ENCODE measurements around the gene SLC4A11.

SLC4A11 gene

DNA sequence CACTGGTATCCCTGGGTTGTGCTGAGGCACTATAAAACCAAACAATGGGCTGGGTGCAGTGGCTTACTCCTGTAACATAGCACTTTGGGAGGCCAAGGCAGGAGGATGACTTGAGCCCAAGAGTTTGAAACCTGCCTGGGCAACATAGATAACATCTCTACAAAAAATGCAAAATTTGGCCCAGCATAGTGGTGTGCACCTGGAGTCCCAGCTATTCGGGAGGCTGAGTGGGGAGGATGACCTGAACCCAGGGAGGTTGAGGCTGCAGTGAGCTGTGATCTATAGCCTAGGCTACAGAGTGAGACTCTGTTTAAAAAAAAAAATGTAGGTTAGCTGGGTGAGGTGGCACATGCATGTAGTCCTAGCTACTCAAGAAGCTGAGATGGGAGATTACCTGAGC, 7.7 kb upstream of the SLC4A11 start:
- DNase-seq (ENCODE audit: low read depth in 1 of 2, low spot score in 1 of 2) = no peak

GRCh38 chr20:3245711-3246110, 6.7 kb upstream of the SLC4A11 start:
- no peak for DNase-seq (ENCODE audit: low read depth in 1 of 2, low spot score in 1 of 2)

DNA sequence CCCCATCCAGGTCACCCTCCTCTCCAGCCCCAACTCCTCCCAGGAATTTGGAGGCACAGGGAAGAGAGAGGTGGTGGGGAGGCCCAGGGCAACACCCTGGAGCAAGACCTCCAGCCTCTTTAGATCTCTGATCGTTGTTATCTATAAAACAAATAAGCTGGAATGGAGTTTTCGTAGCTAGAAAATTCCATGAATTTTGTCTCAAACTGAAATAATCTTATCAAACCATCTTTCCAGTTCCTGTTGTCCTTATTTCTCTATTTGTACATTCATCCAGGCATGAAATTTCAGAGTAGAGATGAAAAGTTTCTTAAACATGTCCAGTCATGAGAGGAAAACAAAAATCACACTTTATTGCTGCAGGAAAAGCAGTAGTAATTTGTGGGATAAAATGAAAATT, 6.2 kb upstream of the SLC4A11 start:
- DNase-seq (ENCODE audit: low read depth in 1 of 2, low spot score in 1 of 2) = no peak

DNA sequence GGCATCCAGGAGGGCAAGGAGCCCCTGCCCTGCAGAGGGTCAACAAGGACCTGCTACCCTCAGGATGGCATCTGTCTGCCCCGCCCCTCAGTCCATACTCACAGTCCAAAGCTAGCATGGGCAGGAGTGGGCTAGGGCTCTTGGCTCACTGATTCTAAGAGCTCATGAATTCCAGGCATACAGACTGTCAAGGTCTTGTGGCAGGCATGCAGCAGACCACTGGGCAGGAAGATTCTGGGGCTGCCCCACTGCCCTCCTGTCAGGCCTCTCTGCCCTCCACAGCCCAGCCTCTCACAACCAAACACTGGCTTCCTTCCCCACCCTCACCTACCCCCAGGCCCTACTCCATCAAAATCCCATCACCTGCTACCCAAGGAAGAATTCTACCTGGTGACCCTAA, 5.6 kb upstream of the SLC4A11 start:
- DNase-seq (ENCODE audit: low read depth in 1 of 2, low spot score in 1 of 2) = no peak

GRCh38 chr20:3243718-3244358, 4.8 kb upstream of the SLC4A11 start:
- no peak for DNase-seq (ENCODE audit: low read depth in 1 of 2, low spot score in 1 of 2)

GRCh38 chr20:3242172-3242692, 3.2 kb upstream of the SLC4A11 start:
- DNase-seq (ENCODE audit: low read depth in 1 of 2, low spot score in 1 of 2) = no peak

GRCh38 chr20:3240776-3241363, 1.9 kb upstream of the SLC4A11 start:
- DNase-seq (ENCODE audit: low read depth in 1 of 2, low spot score in 1 of 2) = no peak

DNA sequence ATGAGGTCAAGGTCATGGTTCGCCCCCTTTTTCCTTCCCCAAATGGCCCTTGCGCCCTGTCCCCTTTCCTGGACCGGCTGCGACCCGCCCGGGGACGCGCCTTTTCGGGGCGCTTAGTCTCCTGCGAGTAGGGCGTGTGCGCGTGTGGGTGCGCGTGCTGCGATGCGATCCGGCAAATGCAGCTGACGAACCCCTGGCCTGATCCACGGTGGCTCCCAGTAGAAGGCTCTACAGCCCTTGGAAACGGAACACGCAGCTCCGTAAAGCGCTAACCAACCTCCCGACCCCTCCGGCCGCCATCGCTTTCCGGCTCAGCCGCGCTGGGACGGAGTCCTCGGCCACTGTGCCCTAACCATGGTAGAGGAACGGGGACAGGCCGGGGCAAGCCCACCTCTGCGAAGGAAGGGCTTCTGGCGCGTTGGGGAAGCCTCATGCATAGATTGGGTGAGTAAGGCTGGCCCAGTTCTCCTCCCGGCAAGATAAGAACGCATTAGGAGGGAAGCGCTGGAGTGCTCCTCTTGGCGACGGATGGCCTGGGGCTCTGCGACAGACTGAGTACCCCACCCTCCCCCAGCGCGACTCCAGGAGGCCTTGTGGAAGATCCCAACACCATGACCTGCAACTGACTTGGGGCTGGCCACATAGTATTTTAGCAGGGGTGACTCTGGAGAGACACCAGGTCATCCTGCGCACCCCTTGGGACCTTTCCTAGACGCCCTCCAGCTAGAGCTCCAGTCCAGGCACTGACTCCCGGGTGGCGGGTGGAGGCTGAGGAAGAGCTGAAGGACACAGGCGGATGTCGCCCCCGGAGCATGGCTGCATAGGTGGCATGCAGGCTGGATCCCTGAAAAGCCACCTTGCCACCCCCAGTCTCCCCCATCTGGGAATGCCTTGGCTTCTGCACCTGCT, 1.1 kb upstream of the SLC4A11 start:
- DNase-seq (ENCODE audit: low read depth in 1 of 2, low spot score in 1 of 2) = no peak

GRCh38 chr20:3238616-3239025, 369 bp downstream of the SLC4A11 start:
- no peak for DNase-seq (ENCODE audit: low read depth in 1 of 2, low spot score in 1 of 2)

DNA sequence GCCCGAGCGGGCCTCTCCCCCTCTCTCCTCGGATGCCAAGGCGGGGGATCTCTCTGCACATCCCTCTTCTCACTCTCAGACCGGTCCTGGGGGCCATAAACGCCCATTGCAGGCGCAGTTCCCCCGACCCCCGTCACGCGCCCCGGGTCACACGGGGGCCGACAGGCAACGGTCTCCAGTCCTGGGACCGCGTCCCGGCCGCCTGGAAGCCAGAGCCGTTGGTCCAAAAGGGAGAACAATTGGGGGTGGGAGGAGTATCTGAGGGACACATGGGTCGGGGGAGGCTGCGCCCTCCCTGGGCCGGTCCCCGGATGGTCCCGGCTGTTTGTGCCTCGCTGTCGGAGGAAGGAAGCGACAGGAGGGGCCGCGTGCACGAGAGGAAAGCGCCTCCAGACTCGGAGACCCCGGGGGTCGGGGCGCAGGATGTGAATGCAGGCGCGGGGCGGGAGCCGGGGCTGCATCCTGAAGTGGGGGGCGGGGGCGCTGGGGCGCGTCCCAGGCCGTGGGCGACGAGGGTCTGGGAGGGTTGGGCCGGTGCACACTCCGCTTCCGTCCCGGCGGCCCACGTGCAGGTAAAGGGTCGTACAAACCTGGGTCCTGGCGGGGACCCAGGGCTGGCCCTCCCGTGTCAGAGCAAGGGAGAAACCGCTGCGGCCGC, 903 bp downstream of the SLC4A11 start:
- no peak for DNase-seq (ENCODE audit: low read depth in 1 of 2, low spot score in 1 of 2)

- no peak for DNase-seq (ENCODE audit: low read depth in 1 of 2, low spot score in 1 of 2)
These were observed 1.7 kb downstream of the SLC4A11 start for GRCh38 chr20:3237011-3237957.

DNA sequence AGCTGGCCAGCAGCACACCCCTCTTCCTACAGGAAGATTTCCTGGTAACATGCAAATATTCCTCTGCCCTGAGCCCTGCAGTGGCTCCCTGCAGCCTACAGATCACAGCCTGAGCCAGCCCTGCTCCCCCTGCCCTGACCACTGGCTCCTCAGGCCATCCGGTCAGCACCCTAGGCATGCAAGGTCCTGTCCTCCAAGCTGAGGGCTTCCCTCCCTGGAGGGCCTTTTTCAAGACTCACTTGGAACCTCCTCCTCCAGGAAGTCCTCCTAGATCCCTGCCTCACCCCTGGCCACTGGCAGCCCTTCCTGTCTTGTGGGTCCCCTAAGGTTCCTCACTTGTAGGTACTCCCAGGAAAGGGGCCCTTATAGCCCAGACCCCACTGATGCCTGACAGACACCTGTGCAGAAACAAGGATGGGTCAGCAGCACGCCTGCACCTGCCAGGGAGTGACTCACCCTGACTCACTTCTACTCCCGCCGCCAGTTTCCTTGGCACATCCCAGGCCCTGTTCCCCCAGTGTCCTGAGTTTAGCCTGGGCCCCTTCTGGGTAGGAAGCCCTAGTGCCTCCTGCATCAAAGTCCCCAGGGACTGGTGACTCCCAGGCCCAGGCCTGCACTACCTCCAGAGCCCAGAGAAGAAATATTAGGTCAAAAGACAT, 3.2 kb downstream of the SLC4A11 start:
- DNase-seq (ENCODE audit: low read depth in 1 of 2, low spot score in 1 of 2) = no peak

DNA sequence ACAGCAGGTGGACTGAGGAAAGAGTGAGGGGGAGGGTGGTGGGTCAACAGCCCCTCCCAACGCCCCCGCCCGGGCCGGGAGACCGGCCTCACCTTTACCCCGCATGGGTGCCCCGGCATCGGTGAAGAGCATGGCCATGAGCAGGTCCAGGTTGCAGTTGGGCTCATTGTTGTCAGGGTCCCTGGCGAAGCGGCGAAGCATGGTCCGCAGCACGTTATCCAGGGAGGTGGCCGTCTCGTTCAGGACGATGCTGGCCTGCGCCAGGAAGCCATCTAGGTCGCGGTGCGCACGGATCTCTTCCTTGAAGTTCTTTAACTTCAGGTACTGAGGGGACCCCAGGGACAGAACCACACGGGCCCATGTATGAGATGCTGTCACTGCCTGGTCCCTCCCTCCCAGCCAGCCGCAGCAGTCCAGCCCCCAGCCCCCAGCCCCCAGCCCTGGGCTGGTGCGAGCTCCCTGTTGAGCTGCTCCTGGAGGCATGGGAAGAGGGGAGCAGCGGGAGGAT, 4.9 kb downstream of the SLC4A11 start:
- DNase-seq (ENCODE audit: low read depth in 1 of 2, low spot score in 1 of 2) = no peak

- no peak for DNase-seq (ENCODE audit: low read depth in 1 of 2, low spot score in 1 of 2)
These were observed 5.6 kb downstream of the SLC4A11 start for GRCh38 chr20:3233131-3233990.

DNA sequence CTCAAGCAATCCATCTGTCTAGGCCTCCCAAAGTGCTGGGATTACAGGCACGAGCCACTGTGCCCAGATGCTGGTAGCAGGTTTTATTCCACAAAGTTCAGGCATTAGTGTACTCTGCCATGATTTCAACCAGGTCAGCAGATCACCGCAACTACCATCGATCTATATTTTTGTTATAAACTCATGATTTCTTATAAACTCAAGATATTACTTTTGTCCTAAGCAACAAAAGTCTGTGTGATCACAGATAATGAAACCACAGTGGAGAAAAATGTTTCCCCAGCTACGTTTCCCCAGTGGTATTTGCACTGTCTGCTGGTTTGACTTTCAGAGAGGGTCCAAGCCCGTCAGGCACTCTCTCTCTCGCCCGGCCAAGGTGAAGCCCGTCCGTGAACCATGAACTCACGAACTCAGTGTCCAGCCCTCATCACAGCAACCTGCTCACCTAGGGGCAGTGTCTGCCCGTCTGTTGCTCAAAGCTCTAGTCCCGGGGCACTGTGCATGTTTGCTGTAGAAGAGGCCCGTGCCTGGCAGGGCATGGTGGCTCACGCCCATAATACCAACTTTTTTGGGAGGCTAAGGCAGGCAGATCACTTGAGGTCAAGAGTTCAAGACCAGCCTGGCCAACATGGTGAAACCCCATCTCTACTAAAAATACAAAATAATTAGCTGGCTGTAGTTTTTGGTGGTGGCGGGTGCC, 7.0 kb downstream of the SLC4A11 start:
- no peak for DNase-seq (ENCODE audit: low read depth in 1 of 2, low spot score in 1 of 2)

DNA sequence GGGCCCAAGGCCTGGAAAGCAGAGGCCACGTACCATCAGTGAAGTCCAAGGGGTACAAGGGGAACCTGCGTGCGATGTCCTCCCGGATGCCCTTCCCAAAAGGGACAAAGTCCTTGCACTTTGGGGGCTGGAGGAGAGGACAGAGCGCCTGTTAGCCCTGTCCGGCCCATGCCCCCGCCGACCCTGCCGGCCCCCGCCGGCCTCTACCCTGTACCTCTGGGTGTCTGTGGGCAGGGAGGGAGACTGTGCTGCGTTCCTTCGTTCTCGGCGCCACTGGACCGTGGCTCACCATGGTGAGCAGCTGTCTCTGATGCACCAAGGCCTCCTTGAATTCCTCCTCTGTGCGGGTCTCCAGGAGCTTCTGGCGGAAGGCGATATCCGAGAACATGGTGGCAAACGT, 7.9 kb downstream of the SLC4A11 start:
- no peak for DNase-seq (ENCODE audit: low read depth in 1 of 2, low spot score in 1 of 2)

GRCh38 chr20:3229798-3230197, 9.2 kb downstream of the SLC4A11 start:
- no peak for DNase-seq (ENCODE audit: low read depth in 1 of 2, low spot score in 1 of 2)

- DNase-seq (ENCODE audit: low read depth in 1 of 2, low spot score in 1 of 2) = no peak
These were observed 9.8 kb downstream of the SLC4A11 start for GRCh38 chr20:3229158-3229557.

Measured in activated CD4-positive, alpha-beta T cell treated with anti-CD3 and anti-CD28 coated beads, Interleukin-2, amount 50 U/mL, for 24 hours (primary cell).